Tibial artery (tissue), 4 donors: Measurements from ENCODE around the gene PLXNA2.

Experiments
- DNase-seq, 2 donors: peaks; one replicate each; pipeline ENCODE4 v3.0.0-alpha.2; 2019
- H3K27ac ChIP-seq, 2 donors: fragments of 200-600 bp; sonication (generic) in 1 of 2; 1 replicate in 1 of 2; 2 replicates in 1 of 2; pipeline ENCODE4 v1.5.1; 2018 to 2019; ENCODE audit warnings: mild to moderate bottlenecking in 1 of 2
- H3K27me3 ChIP-seq, 2 donors: fragments of 200-600 bp; sonication (generic) in 1 of 2; one replicate each; pipeline versions ENCODE4 v1.5.1 to v1.6.0; 2016 to 2019
- H3K36me3 ChIP-seq, 3 donors: fragments of 200-600 bp; sonication (generic) in 2 of 3; one replicate each; pipeline ENCODE4 v1.5.1; 2016 to 2019; ENCODE audit warnings: mild to moderate bottlenecking in 2 of 3
- H3K4me1 ChIP-seq, 4 donors: fragments of 200-600 bp; sonication (generic) in 2 of 4; 1 replicate in 3 of 4; 2 replicates in 1 of 4; pipeline ENCODE4 v1.5.1; 2016 to 2019
- H3K4me3 ChIP-seq, 2 donors: fragments of 200-600 bp; sonication (generic) in 1 of 2; 1 replicate in 1 of 2; 2 replicates in 1 of 2; pipeline ENCODE4 v1.5.1; 2018 to 2019; ENCODE audit warnings: mild to moderate bottlenecking in 2 of 2
- H3K9me3 ChIP-seq, 3 donors: fragments of 200-600 bp; sonication (generic) in 1 of 3; one replicate each; pipeline ENCODE4 v1.5.1; 2016 to 2019
- intact Hi-C: fragments of 100-400 bp; cut with DNase I; formaldehyde crosslinking; loops from one replicate; pipeline ENCODE4 v1.15.0; 2023; ENCODE audit warnings: low total_unique reads
- TF ChIP-seq, protein P1 (sequence below), 2 experiments: fragments of 200-600 bp in 1 of 2; fragments of 450-650 bp in 1 of 2; IDR thresholded peaks; one replicate each; pipeline ENCODE4 v1.5.1; 2017 to 2019; ENCODE audit warnings: antibody characterized with exemption in 2 of 2, mild to moderate bottlenecking in 1 of 2, moderate library complexity in 1 of 2

PLXNA2 gene

DNA sequence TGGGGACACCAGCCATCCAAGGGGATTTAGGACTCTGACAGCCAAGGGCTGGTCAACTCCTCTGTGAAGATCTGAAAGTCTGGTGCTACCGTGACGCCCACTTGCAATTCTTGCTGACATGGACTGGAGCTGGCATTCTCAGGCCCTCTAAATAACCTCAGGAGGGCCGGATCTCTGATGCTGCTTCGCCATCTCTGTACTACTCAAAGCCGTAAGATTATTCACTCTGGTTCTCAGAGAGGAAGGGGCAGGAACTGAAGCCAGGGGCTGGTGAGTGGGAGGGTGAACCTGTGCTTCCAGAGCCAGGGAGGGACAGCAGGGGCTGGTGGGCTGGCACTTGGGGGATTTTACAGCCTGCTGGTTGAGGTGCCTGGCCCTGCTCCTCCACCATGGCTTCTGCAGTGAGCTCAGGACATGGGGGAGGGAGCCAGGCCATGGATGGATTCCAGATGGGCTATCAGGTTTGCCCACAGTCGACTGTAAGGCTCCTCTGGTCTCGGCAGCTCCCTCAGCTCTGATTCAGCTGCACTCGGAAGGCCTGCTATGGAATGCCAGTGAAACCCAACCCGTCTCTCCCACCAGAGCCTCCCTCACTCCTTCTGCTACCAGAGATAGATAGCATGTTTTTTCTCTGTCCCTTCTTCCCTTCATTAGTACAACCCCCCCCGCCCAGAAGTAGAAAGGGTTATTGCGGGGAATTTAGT lies 84.5 kb downstream of the PLXNA2 start:
- Histone ChIP-seq H3K36me3 (no peaks in the 10 kb centered on the region), H3K4me3 (no peak overlapping the region), H3K4me1 (peaks cover 0 to 71% (median 35%) of the 10 kb centered on the region in 4 donors), H3K27ac (peak overlapping the region; percentile 30 to 36), H3K27me3 (no peaks in the 10 kb centered on the region), H3K9me3 (no peaks in the 10 kb centered on the region)
- TF ChIP-seq, protein P1, sequence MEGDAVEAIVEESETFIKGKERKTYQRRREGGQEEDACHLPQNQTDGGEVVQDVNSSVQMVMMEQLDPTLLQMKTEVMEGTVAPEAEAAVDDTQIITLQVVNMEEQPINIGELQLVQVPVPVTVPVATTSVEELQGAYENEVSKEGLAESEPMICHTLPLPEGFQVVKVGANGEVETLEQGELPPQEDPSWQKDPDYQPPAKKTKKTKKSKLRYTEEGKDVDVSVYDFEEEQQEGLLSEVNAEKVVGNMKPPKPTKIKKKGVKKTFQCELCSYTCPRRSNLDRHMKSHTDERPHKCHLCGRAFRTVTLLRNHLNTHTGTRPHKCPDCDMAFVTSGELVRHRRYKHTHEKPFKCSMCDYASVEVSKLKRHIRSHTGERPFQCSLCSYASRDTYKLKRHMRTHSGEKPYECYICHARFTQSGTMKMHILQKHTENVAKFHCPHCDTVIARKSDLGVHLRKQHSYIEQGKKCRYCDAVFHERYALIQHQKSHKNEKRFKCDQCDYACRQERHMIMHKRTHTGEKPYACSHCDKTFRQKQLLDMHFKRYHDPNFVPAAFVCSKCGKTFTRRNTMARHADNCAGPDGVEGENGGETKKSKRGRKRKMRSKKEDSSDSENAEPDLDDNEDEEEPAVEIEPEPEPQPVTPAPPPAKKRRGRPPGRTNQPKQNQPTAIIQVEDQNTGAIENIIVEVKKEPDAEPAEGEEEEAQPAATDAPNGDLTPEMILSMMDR (IDR thresholded peaks at IDR 0.05): no peak
- DNase-seq: peak in 1 of 2 donors; percentile 64
- intact Hi-C loops: no loop called here

DNA sequence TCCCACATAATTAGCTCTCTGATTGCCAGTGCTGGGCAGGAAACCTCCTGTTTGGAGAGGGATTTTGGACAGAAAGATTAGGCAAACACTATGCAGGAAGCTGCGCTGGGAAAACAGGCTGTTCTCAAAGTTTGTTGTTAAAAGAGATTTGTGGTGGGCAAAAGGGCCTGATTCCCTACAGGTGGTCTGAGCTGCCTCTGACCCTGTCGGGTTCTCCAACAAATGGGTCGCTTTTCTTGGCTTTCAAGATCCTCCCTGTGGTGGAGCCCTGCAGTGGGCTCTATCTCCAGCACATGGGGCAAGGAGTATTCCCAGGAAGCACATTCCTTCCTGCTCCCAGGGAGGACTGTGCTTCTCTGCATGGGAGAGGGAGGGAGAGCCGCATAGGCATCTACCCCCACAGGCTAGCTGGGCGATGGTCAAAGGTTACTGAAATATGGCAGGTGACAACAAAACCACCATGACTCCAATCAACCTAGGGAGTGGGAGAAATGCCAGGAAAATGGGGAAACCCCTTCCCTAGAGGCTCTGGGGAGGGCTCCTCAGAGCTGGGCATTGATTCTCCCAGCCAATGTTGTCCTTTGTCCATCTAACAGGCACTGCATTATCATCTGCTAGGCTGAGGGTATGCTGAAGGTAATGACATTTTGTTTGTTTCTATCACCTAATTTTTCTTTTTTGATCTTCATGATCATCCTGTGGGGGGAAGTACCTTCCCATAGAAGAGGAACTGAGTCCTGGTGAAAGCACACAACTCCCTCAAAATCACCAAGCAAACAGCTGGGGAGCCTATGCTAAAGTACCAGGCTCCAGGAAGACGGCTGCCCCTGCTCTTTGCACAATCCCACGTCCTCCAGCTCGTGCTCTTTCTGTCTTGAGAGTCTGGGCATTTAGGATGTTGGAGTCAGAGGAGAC lies 85.3 kb downstream of the PLXNA2 start:
- Histone ChIP-seq H3K27ac (peak overlapping the region in 1 of 2 donors; percentile 36), H3K36me3 (no peaks in the 10 kb centered on the region), H3K27me3 (no peaks in the 10 kb centered on the region), H3K4me1 (peaks cover 0 to 69% (median 34%) of the 10 kb centered on the region in 4 donors), H3K4me3 (no peak overlapping the region), H3K9me3 (no peaks in the 10 kb centered on the region)
- TF ChIP-seq, protein P1 (IDR thresholded peaks at IDR 0.05): no peak
- peak in 1 of 2 donors; percentile 38 for DNase-seq
- intact Hi-C loops: no loop called here

DNA sequence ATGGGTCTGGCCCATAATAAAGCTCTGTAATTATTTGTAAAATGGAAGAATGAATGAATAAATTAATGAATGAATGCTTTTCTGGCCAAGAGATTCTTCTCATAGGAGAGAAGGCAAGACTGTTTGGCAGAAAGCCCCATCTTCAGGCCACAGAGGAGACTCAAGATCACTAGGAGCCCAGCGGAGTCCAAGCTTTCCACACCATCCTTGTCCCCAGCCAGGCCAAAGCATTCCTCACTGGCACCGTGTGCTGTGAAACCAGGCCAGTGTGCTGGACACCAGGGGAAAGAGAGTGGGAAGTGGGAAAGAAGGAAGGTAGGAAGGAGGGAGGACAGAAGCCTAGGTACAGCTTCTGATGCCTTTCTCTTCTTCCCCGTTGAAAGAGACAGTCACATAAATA lies 86.4 kb downstream of the PLXNA2 start:
- intact Hi-C loops: no loop called here

DNA sequence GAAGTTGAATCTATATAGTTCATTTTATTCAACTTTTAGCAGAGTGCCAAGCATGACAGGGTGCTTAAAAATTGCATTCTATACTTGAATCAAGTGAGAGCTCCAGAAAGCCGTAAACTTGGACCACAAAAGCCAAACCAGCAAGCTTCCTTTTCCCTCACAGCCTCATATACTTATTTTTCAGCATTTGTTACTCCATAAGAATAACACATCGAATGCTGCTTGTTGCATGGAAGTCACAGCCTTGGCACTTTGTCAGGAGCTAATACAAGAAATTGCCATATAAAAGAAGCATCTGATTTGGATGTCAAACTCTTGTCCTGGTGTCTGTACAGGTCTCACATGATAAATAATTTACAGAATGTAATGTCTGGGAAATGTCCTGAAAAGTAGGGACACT lies 87.4 kb downstream of the PLXNA2 start:
- DNase-seq: no peak
- Histone ChIP-seq H3K4me1 (peaks cover 0 to 48% (median 24%) of the 10 kb centered on the region in 4 donors), H3K4me3 (no peak overlapping the region), H3K27ac (no peak overlapping the region), H3K36me3 (no peaks in the 10 kb centered on the region), H3K27me3 (no peaks in the 10 kb centered on the region), H3K9me3 (no peaks in the 10 kb centered on the region)
- intact Hi-C loops: no loop called here
- TF ChIP-seq, protein P1 (IDR thresholded peaks at IDR 0.05): no peak

More for the DNA sequence above, 86.4 kb downstream of the PLXNA2 start:
- TF ChIP-seq, protein P1 (IDR thresholded peaks at IDR 0.05): no peak
- no peaks in the 10 kb centered on the region for H3K9me3 ChIP-seq
- H3K4me1 ChIP-seq: peaks cover 0 to 58% (median 26%) of the 10 kb centered on the region in 4 donors
- H3K4me3 ChIP-seq: no peak overlapping the region
- H3K27me3 ChIP-seq: no peaks in the 10 kb centered on the region
- DNase-seq: peak in 1 of 2 donors; percentile 62
- H3K27ac ChIP-seq: peak overlapping the region; percentile 2 to 6
- no peaks in the 10 kb centered on the region for H3K36me3 ChIP-seq

DNA sequence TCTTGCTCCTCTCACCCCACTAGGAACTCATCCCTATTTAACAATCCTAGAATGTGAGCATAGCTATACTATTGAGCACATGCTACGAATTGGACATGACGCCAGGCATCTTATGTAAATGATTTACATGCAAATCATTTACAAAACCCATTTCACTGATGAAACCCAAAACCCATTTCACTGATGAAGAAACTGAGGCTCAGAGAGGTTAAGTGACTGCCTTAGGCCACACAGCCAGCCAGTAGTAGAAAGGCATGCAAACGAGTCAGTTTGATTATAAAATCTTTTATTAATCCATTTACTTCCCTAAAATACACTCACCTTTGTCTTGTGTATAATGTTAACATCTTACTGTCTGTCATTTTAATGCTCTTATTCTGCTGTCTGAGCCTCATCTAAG lies 87.9 kb downstream of the PLXNA2 start:
- Histone ChIP-seq H3K4me3 (no peak overlapping the region), H3K36me3 (no peaks in the 10 kb centered on the region), H3K4me1 (peaks cover 0 to 44% (median 23%) of the 10 kb centered on the region in 4 donors), H3K27ac (no peak overlapping the region), H3K27me3 (no peaks in the 10 kb centered on the region), H3K9me3 (no peaks in the 10 kb centered on the region)
- intact Hi-C loops: no loop called here
- no peak for DNase-seq
- TF ChIP-seq, protein P1 (IDR thresholded peaks at IDR 0.05): no peak
